Keratinocyte (primary cell): ENCODE results near the gene PAGE1.

Source experiments
- EZH2 ChIP-seq: IDR thresholded peaks from one replicate; pipeline ENCODE4 v1.6.1; 2012; ENCODE audit warnings: inconsistent platforms, mild to moderate bottlenecking, low read length, moderate library complexity
- TF ChIP-seq, protein P1 (sequence below), 3 experiments: IDR thresholded peaks in 1 of 3; conservative IDR thresholded peaks in 1 of 3; optimal IDR thresholded peaks in 1 of 3; 2 replicates in 2 of 3; 3 replicates in 1 of 3; pipeline versions ENCODE3 to v1.5.1; 2011; ENCODE audit warnings: low read length in 3 of 3, mild to moderate bottlenecking in 3 of 3, moderate library complexity in 2 of 3, control low read depth in 1 of 3, inconsistent platforms in 1 of 3; ENCODE audit not compliant: insufficient read depth in 2 of 3; ENCODE audit errors: extremely low read depth in 1 of 3

- TF ChIP-seq, protein P1, sequence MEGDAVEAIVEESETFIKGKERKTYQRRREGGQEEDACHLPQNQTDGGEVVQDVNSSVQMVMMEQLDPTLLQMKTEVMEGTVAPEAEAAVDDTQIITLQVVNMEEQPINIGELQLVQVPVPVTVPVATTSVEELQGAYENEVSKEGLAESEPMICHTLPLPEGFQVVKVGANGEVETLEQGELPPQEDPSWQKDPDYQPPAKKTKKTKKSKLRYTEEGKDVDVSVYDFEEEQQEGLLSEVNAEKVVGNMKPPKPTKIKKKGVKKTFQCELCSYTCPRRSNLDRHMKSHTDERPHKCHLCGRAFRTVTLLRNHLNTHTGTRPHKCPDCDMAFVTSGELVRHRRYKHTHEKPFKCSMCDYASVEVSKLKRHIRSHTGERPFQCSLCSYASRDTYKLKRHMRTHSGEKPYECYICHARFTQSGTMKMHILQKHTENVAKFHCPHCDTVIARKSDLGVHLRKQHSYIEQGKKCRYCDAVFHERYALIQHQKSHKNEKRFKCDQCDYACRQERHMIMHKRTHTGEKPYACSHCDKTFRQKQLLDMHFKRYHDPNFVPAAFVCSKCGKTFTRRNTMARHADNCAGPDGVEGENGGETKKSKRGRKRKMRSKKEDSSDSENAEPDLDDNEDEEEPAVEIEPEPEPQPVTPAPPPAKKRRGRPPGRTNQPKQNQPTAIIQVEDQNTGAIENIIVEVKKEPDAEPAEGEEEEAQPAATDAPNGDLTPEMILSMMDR (optimal IDR thresholded peaks at IDR 0.05 in 1 of 3, IDR thresholded peaks at IDR 0.05 in 1 of 3, conservative IDR thresholded peaks at IDR 0.05 in 1 of 3; ENCODE audit: extremely low read depth in 1 of 3, insufficient read depth in 2 of 3, low read length in 3 of 3): no peak
- no peak for TF ChIP-seq EZH2
These were observed 31.0 kb downstream of the PAGE1 start for GRCh38 chrX:49664824-49665223.
